Kidney (tissue), 14 donors: ENCODE data around the gene TMEFF1. TPM values are rescaled to one million over a fixed set of nuclear protein-coding genes. Genes with fewer than 3 reads are reported as not detected.

Experiments used
- DNase-seq, 5 donors: peaks; one replicate each; pipeline ENCODE4 v3.0.0-alpha.2; 2013 to 2020
- FAIRE-seq: peaks from 2 replicates; lab custom pipeline; 2012; peaks lifted over from hg19 to GRCh38; lab: Jason Lieb, UNC
- H3K27ac ChIP-seq, 2 donors: one replicate each; pipeline ENCODE4 v1.7.0; 2013; ENCODE audit warnings: low read depth in 2 of 2, low read length in 2 of 2, inconsistent platforms in 1 of 2
- H3K27me3 ChIP-seq: one replicate; pipeline ENCODE4 v1.7.1; 2013; ENCODE audit warnings: low read length, inconsistent platforms; ENCODE audit not compliant: control insufficient read depth, insufficient read depth
- H3K36me3 ChIP-seq, 3 donors: one replicate each; pipeline versions ENCODE4 v1.7.0 to v1.7.1; 2013; ENCODE audit warnings: low read length in 3 of 3, control low read depth in 1 of 3, inconsistent platforms in 1 of 3; ENCODE audit not compliant: insufficient read depth in 3 of 3, control insufficient read depth in 2 of 3
- H3K4me1 ChIP-seq, 3 donors: one replicate each; pipeline versions ENCODE4 v1.7.0 to v1.7.1; 2013; ENCODE audit warnings: low read length in 3 of 3, inconsistent platforms in 1 of 3, low read depth in 1 of 3; ENCODE audit not compliant: control insufficient read depth in 2 of 3, insufficient read depth in 2 of 3
- H3K4me3 ChIP-seq, 3 donors: one replicate each; pipeline versions ENCODE4 v1.7.0 to v1.8.1; 2013; ENCODE audit warnings: low read length in 3 of 3, control low read depth in 1 of 3, inconsistent platforms in 1 of 3
- H3K9ac ChIP-seq, 3 donors: one replicate each; pipeline versions ENCODE4 v1.7.0 to v1.7.1; 2013; ENCODE audit warnings: low read length in 3 of 3, control low read depth in 1 of 3, inconsistent platforms in 1 of 3
- H3K9me3 ChIP-seq, 3 donors: one replicate each; pipeline versions ENCODE4 v1.7.0 to v1.7.1; 2013; ENCODE audit warnings: low read length in 3 of 3, control low read depth in 1 of 3, inconsistent platforms in 1 of 3; ENCODE audit not compliant: control insufficient read depth in 2 of 3, insufficient read depth in 1 of 3
- CTCF ChIP-seq: IDR thresholded peaks from 3 replicates; pipeline ENCODE4 v1.5.1; 2012; ENCODE audit warnings: mild to moderate bottlenecking, moderate library complexity, borderline replicate concordance; ENCODE audit not compliant: insufficient read depth; ENCODE audit errors: extremely low read depth
- intact Hi-C: fragments of 100-400 bp; cut with DNase I; formaldehyde crosslinking; loops from one replicate; pipeline ENCODE4 v1.11.1; 2022
- polyA plus RNA-seq: library from polyadenylated mRNA; stranded (reverse); fragments of 350-450 nt; fragmentation: Illumina TruSeq; extraction: RNeasy Lipid Tissue Mini Kit (QIAGEN cat#74804); gene quantifications from one replicate; pipeline ENCODE4 v1.2.3, GENCODE V29; 2014; ENCODE audit warnings: low read depth, low replicate concordance; ENCODE audit not compliant: insufficient read depth
- total RNA-seq: library from RNA; stranded (reverse); fragmentation: NEBNext Ultra II Directional; extraction: Animal tissue kit (Norgen Biotek cat#: 25700); gene quantifications from one replicate; pipeline ENCODE4 v1.2.1, GENCODE V29; 2021
- donor health status: control.
- donor health status: control.
- donor health status: control.
- donor health status: control.
- donor health status: control.
- donor health status: DM: yes; HTN: yes; CAD: no.
- donor health status: Normal renal cell carcinoma (clear cell type).

The TMEFF1 gene
- total and polyA plus RNA-seq, 2 donors from 2014 or later = 0.66 TPM; not detected in 1

- peaks cover 0 to 17% (median 0%) of the 10 kb centered on the region in 3 donors for H3K4me1 ChIP-seq
- no peaks in the 10 kb centered on the region for H3K27me3 ChIP-seq
- no peak overlapping the region for H3K27ac ChIP-seq
- no peak for DNase-seq
- no peak for TF ChIP-seq CTCF
- no peaks in the 10 kb centered on the region for H3K9me3 ChIP-seq
- no peak overlapping the region for H3K9ac ChIP-seq
- H3K4me3 ChIP-seq = no peak overlapping the region
- intact Hi-C loops = no loop called here
- no peak for FAIRE-seq
- no peaks in the 10 kb centered on the region for H3K36me3 ChIP-seq
Measured at GRCh38 chr9:100430286-100430940, 42.5 kb upstream of the TMEFF1 start.

- Histone ChIP-seq H3K27ac (peak overlapping the region in 1 of 2 donors; percentile 30), H3K9ac (no peak overlapping the region), H3K36me3 (no peaks in the 10 kb centered on the region), H3K27me3 (no peaks in the 10 kb centered on the region), H3K9me3 (no peaks in the 10 kb centered on the region), H3K4me3 (no peak overlapping the region), H3K4me1 (peaks cover 0 to 12% (median 0%) of the 10 kb centered on the region in 3 donors)
- TF ChIP-seq CTCF = no peak
- DNase-seq = no peak
- intact Hi-C loops = no loop called here
- FAIRE-seq = no peak
Measured at GRCh38 chr9:100431886-100432285, 41.1 kb upstream of the TMEFF1 start.

GRCh38 chr9:100432736-100433135, 40.2 kb upstream of the TMEFF1 start:
- Histone ChIP-seq H3K27ac (no peak overlapping the region), H3K27me3 (no peaks in the 10 kb centered on the region), H3K4me1 (peaks cover 0 to 12% (median 0%) of the 10 kb centered on the region in 3 donors), H3K9me3 (no peaks in the 10 kb centered on the region), H3K9ac (no peak overlapping the region), H3K36me3 (no peaks in the 10 kb centered on the region), H3K4me3 (no peak overlapping the region)
- intact Hi-C loops = no loop called here
- FAIRE-seq (no peak), DNase-seq (no peak)
- no peak for TF ChIP-seq CTCF

GRCh38 chr9:100436571-100436970, 36.4 kb upstream of the TMEFF1 start:
- Histone ChIP-seq H3K36me3 (no peaks in the 10 kb centered on the region), H3K27me3 (no peaks in the 10 kb centered on the region), H3K4me3 (no peak overlapping the region), H3K27ac (no peak overlapping the region), H3K4me1 (peaks cover 0 to 2% (median 0%) of the 10 kb centered on the region in 3 donors), H3K9ac (no peak overlapping the region), H3K9me3 (no peaks in the 10 kb centered on the region)
- DNase-seq = peak in 3 of 5 donors; percentile 19 to 39 (median 37)
- intact Hi-C loops = no loop called here
- no peak for TF ChIP-seq CTCF
- no peak for FAIRE-seq
